ENCODE results near the gene CTSW.

CTSW gene

GRCh38 chr11:65854852-65855837, 24.5 kb upstream of the CTSW start:
- no peak for DNase-seq (ENCODE audit: extremely low read depth, insufficient read length)
- H3K27me3 ChIP-seq (replicated peaks; ENCODE audit: control insufficient read depth, insufficient read depth, low read length) = no peaks in the 10 kb centered on the region
- no peak overlapping the region for H3K4me3 ChIP-seq (replicated peaks; ENCODE audit: low read depth, low read length)
- no peak for TF ChIP-seq CTCF (IDR thresholded peaks at IDR 0.05; ENCODE audit: insufficient read depth, low read length, poor library complexity, severe bottlenecking)
- H3K36me3 ChIP-seq (ENCODE audit: control insufficient read depth, insufficient read depth, low read length) = peaks cover 38% of the 10 kb centered on the region

GRCh38 chr11:65855927-65856363, 23.7 kb upstream of the CTSW start:
- H3K4me3 ChIP-seq (replicated peaks; ENCODE audit: low read depth, low read length) = peak overlapping the region; percentile 97
- H3K27me3 ChIP-seq (replicated peaks; ENCODE audit: control insufficient read depth, insufficient read depth, low read length) = no peaks in the 10 kb centered on the region
- H3K36me3 ChIP-seq (ENCODE audit: control insufficient read depth, insufficient read depth, low read length) = peaks cover 38% of the 10 kb centered on the region
- DNase-seq (ENCODE audit: extremely low read depth, insufficient read length) = no peak
- no peak for TF ChIP-seq CTCF (IDR thresholded peaks at IDR 0.05; ENCODE audit: insufficient read depth, low read length, poor library complexity, severe bottlenecking)

GRCh38 chr11:65856689-65857499, 22.7 kb upstream of the CTSW start:
- Histone ChIP-seq H3K27me3 (replicated peaks; ENCODE audit: control insufficient read depth, insufficient read depth, low read length) (no peaks in the 10 kb centered on the region), H3K36me3 (ENCODE audit: control insufficient read depth, insufficient read depth, low read length) (peaks cover 34% of the 10 kb centered on the region), H3K4me3 (replicated peaks; ENCODE audit: low read depth, low read length) (peak overlapping the region; percentile 97)
- DNase-seq (ENCODE audit: extremely low read depth, insufficient read length) = peak; percentile 87
- no peak for TF ChIP-seq CTCF (IDR thresholded peaks at IDR 0.05; ENCODE audit: insufficient read depth, low read length, poor library complexity, severe bottlenecking)

- Histone ChIP-seq H3K36me3 (ENCODE audit: control insufficient read depth, insufficient read depth, low read length) (peaks cover 33% of the 10 kb centered on the region), H3K27me3 (replicated peaks; ENCODE audit: control insufficient read depth, insufficient read depth, low read length) (no peaks in the 10 kb centered on the region), H3K4me3 (replicated peaks; ENCODE audit: low read depth, low read length) (peak overlapping the region; percentile 97)
- no peak for DNase-seq (ENCODE audit: extremely low read depth, insufficient read length)
- no peak for TF ChIP-seq CTCF (IDR thresholded peaks at IDR 0.05; ENCODE audit: insufficient read depth, low read length, poor library complexity, severe bottlenecking)
Observed at GRCh38 chr11:65857500-65857852, 22.2 kb upstream of the CTSW start.

GRCh38 chr11:65857853-65858680, 21.6 kb upstream of the CTSW start, which contains the start of gene CFL1:
CFL1 (minus strand) TSS chr11:65858180; CDS start chr11:65858099, 81 bp downstream.
- H3K27me3 ChIP-seq (replicated peaks; ENCODE audit: control insufficient read depth, insufficient read depth, low read length) = no peaks in the 10 kb centered on the region
- peak; percentile 99 for DNase-seq (ENCODE audit: extremely low read depth, insufficient read length)
- no peak for TF ChIP-seq CTCF (IDR thresholded peaks at IDR 0.05; ENCODE audit: insufficient read depth, low read length, poor library complexity, severe bottlenecking)
- H3K36me3 ChIP-seq (ENCODE audit: control insufficient read depth, insufficient read depth, low read length) = peaks cover 33% of the 10 kb centered on the region
- peak within 1 kb of the TSS; percentile 97 for H3K4me3 ChIP-seq (replicated peaks; ENCODE audit: low read depth, low read length)

Measured in GM06990 (cell line).